K562 (cell line): ENCODE results near the gene ARHGAP24.

ENCODE experiments used
- CEBPB ChIP-seq: fragments of 450-650 bp; IDR thresholded peaks from 2 replicates; pipeline ENCODE4 v1.6.1; 2016; ENCODE audit warnings: missing genetic modification characterization, missing compliant biosample characterization
- DEAF1 ChIP-seq: fragments of 450-650 bp; formaldehyde crosslinking; IDR thresholded peaks from 2 replicates; pipeline ENCODE4 v1.4.0; 2020; ENCODE audit warnings: mild to moderate bottlenecking, moderate library complexity
- HDAC1 ChIP-seq, 2 experiments: fragments of 450-650 bp; IDR thresholded peaks; 2 replicates each; pipeline ENCODE4 v1.6.1; 2016 to 2017; ENCODE audit warnings: inconsistent platforms in 1 of 2, mild to moderate bottlenecking in 1 of 2, moderate library complexity in 1 of 2
- KAT8 ChIP-seq: fragments of 450-650 bp; IDR thresholded peaks from 2 replicates; pipeline ENCODE4 v1.6.1; 2016; ENCODE audit warnings: low read depth, mild to moderate bottlenecking
- MCM3 ChIP-seq: fragments of 450-650 bp; IDR thresholded peaks from 2 replicates; pipeline ENCODE4 v1.6.1; 2016
- MYC ChIP-seq, 2 experiments: fragments of 250-450 bp in 1 of 2; sonication (Bioruptor Pico) in 1 of 2; IDR thresholded peaks; 2 replicates each; pipeline versions ENCODE4 v1.5.1 to v1.6.1; 2012 to 2021; ENCODE audit warnings: low read depth in 2 of 2, borderline replicate concordance in 1 of 2, improper control_type of control experiment in 1 of 2, low read length in 1 of 2, mild to moderate bottlenecking in 1 of 2, moderate library complexity in 1 of 2
- NCOA1 ChIP-seq: fragments of 450-650 bp; IDR thresholded peaks from 2 replicates; pipeline ENCODE4 v1.6.1; 2016; ENCODE audit warnings: low read depth
- NFE2 ChIP-seq: IDR thresholded peaks from 2 replicates; pipeline ENCODE4 v1.6.1; 2014; ENCODE audit warnings: antibody characterized with exemption, low read depth
- POLR2A ChIP-seq: fragments of 450-650 bp; conservative IDR thresholded peaks from 2 replicates; pipeline ENCODE4 v1.6.1; 2016
- TCF7L2 ChIP-seq: fragments of 150-350 bp; IDR thresholded peaks from 2 replicates; pipeline ENCODE4 v1.6.1; 2016; ENCODE audit warnings: low read depth, mild to moderate bottlenecking, low read length, moderate library complexity
- YY1 ChIP-seq, 3 experiments: IDR thresholded peaks; 2 replicates each; pipeline ENCODE4 v1.6.1; 2011; ENCODE audit warnings: low read length in 2 of 3, mild to moderate bottlenecking in 2 of 3, moderate library complexity in 2 of 3, borderline replicate concordance in 1 of 3, control low read depth in 1 of 3, low read depth in 1 of 3; ENCODE audit not compliant: insufficient read depth in 3 of 3, insufficient replicate concordance in 2 of 3, control insufficient read depth in 1 of 3, insufficient read length in 1 of 3; ENCODE audit errors: extremely low read depth in 1 of 3
- ZNF696 ChIP-seq: fragments of 250-450 bp; sonication (Bioruptor Pico); conservative IDR thresholded peaks from 2 replicates; pipeline ENCODE4 v1.4.0; 2020; ENCODE audit warnings: mild to moderate bottlenecking, moderate library complexity
- TF ChIP-seq, protein P1 (sequence below), 3 experiments: IDR thresholded peaks in 2 of 3; conservative IDR thresholded peaks in 1 of 3; 2 replicates each; pipeline ENCODE4 v1.5.1; 2011 to 2012; ENCODE audit warnings: low read length in 3 of 3, mild to moderate bottlenecking in 3 of 3, control low read depth in 2 of 3, improper control_type of control experiment in 1 of 3, inconsistent platforms in 1 of 3, low read depth in 1 of 3, mixed read lengths in 1 of 3, moderate library complexity in 1 of 3; ENCODE audit not compliant: insufficient read depth in 2 of 3
- TF ChIP-seq, protein P2 (sequence below), 2 experiments: fragments of 450-650 bp; formaldehyde crosslinking in 1 of 2; IDR thresholded peaks; 2 replicates each; pipeline versions ENCODE4 v1.4.0 to v1.6.1; 2014 to 2020; ENCODE audit warnings: mild to moderate bottlenecking in 2 of 2, borderline replicate concordance in 1 of 2, low read depth in 1 of 2

DNA sequence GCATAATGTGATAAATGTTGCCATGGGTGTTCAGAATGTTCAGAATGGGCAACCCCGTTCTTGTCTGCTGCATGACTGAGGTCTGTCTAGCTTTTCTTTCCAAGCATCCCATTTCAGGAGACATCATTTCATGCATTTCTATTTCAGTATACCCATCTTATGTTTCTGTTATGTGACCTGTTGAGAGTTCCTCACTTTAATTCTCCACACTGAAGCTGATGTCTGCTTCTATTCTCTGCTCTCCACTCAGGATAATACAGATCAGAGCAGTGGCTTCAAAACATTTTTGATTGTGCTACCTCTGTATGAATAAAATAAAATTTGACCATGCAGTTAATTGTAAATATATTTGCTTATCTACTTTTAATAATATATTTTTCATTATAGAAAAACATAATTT lies 398.6 kb downstream of the ARHGAP24 start:
- TF ChIP-seq NCOA1: no peak
- TF ChIP-seq, protein P1, sequence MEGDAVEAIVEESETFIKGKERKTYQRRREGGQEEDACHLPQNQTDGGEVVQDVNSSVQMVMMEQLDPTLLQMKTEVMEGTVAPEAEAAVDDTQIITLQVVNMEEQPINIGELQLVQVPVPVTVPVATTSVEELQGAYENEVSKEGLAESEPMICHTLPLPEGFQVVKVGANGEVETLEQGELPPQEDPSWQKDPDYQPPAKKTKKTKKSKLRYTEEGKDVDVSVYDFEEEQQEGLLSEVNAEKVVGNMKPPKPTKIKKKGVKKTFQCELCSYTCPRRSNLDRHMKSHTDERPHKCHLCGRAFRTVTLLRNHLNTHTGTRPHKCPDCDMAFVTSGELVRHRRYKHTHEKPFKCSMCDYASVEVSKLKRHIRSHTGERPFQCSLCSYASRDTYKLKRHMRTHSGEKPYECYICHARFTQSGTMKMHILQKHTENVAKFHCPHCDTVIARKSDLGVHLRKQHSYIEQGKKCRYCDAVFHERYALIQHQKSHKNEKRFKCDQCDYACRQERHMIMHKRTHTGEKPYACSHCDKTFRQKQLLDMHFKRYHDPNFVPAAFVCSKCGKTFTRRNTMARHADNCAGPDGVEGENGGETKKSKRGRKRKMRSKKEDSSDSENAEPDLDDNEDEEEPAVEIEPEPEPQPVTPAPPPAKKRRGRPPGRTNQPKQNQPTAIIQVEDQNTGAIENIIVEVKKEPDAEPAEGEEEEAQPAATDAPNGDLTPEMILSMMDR (IDR thresholded peaks at IDR 0.05 in 2 of 3, conservative IDR thresholded peaks at IDR 0.05 in 1 of 3; ENCODE audit: insufficient read depth in 2 of 3, low read depth in 1 of 3, low read length in 3 of 3): no peak
- no peak for TF ChIP-seq ZNF696 (CRISPR knock-in tag)
- TF ChIP-seq KAT8: no peak
- TF ChIP-seq DEAF1 (CRISPR knock-in tag): no peak
- no peak for TF ChIP-seq MCM3
- TF ChIP-seq YY1 (IDR thresholded peaks at IDR 0.05; ENCODE audit: borderline replicate concordance in 1 of 3, control insufficient read depth in 1 of 3, extremely low read depth in 1 of 3, insufficient read depth in 3 of 3, insufficient read length in 1 of 3, insufficient replicate concordance in 2 of 3, low read depth in 1 of 3, low read length in 2 of 3): no peak
- no peak for TF ChIP-seq HDAC1 (IDR thresholded peaks at IDR 0.05)
- TF ChIP-seq POLR2A: no peak
- TF ChIP-seq NFE2: no peak
- no peak for TF ChIP-seq MYC (IDR thresholded peaks at IDR 0.05; ENCODE audit: low read depth, low read length)
- no peak for TF ChIP-seq MYC (CRISPR knock-in tag; IDR thresholded peaks at IDR 0.05; ENCODE audit: borderline replicate concordance, low read depth)
- TF ChIP-seq, protein P2, sequence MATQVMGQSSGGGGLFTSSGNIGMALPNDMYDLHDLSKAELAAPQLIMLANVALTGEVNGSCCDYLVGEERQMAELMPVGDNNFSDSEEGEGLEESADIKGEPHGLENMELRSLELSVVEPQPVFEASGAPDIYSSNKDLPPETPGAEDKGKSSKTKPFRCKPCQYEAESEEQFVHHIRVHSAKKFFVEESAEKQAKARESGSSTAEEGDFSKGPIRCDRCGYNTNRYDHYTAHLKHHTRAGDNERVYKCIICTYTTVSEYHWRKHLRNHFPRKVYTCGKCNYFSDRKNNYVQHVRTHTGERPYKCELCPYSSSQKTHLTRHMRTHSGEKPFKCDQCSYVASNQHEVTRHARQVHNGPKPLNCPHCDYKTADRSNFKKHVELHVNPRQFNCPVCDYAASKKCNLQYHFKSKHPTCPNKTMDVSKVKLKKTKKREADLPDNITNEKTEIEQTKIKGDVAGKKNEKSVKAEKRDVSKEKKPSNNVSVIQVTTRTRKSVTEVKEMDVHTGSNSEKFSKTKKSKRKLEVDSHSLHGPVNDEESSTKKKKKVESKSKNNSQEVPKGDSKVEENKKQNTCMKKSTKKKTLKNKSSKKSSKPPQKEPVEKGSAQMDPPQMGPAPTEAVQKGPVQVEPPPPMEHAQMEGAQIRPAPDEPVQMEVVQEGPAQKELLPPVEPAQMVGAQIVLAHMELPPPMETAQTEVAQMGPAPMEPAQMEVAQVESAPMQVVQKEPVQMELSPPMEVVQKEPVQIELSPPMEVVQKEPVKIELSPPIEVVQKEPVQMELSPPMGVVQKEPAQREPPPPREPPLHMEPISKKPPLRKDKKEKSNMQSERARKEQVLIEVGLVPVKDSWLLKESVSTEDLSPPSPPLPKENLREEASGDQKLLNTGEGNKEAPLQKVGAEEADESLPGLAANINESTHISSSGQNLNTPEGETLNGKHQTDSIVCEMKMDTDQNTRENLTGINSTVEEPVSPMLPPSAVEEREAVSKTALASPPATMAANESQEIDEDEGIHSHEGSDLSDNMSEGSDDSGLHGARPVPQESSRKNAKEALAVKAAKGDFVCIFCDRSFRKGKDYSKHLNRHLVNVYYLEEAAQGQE (IDR thresholded peaks at IDR 0.05; ENCODE audit: borderline replicate concordance): no peak
- TF ChIP-seq, protein P2 (CRISPR knock-in tag; IDR thresholded peaks at IDR 0.05; ENCODE audit: low read depth): no peak
- no peak for TF ChIP-seq CEBPB (tag)
- TF ChIP-seq TCF7L2: no peak
